ENCODE results near the gene PKNOX2. TPM values are rescaled to one million over a fixed set of nuclear protein-coding genes. Genes with fewer than 3 reads are reported as not detected.

The PKNOX2 gene
- total RNA-seq, 5 donors from 2014 or later (not counting 1 experiment from before 2014, with no cell fraction given) = 0.55 TPM; not detected in 4

DNA sequence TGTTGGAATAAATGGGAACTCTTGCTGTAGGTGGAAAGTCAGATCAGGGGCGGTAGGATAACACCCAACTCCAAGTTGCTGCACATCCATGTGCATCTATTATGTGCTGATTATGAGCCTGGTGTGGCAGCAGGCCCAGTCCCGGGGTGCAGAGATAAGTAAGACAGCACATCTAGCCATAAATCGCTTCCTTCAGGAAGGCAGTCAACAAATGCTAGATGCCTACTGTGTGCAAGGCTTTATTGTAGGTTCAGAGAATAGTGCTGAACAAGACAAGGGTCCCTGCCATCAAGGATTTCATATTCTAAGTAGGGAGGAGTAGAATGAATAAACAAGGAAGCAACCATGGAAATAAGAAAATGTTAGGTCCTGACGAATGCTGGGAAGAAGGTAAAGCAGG lies 110.2 kb downstream of the PKNOX2 start:
- Histone ChIP-seq H3K36me3 (ENCODE audit: control insufficient read depth in 2 of 2, extremely low read depth in 1 of 2, insufficient read depth in 1 of 2, low read length in 1 of 2) (no peaks in the 10 kb centered on the region), H3K4me3 (ENCODE audit: control insufficient read depth in 1 of 2, extremely low read depth in 1 of 2, low read length in 1 of 2) (no peak overlapping the region), H3K27ac (ENCODE audit: low read length) (no peak overlapping the region), H3K27me3 (replicated peaks in 1 of 2; ENCODE audit: control insufficient read depth in 2 of 2, extremely low read depth in 1 of 2, insufficient read depth in 2 of 2, low read length in 1 of 2) (peaks cover 2 to 3% of the 10 kb centered on the region in 2 experiments), H3K9me3 (no peaks in the 10 kb centered on the region), H3K4me1 (ENCODE audit: control insufficient read depth in 1 of 2, extremely low read depth in 1 of 2, insufficient read depth in 2 of 2, low read length in 2 of 2) (no peaks in the 10 kb centered on the region)
- Mint-ChIP-seq H3K36me3 (no peaks in the 10 kb centered on the region), H3K27ac (no peak overlapping the region), H3K4me1 (no peaks in the 10 kb centered on the region), H3K4me3 (no peak overlapping the region), H3K9me3 (no peaks in the 10 kb centered on the region), H3K27me3 (peaks cover 13 to 21% of the 10 kb centered on the region in 2 donors)
- ATAC-seq (replicated peaks in 1 of 4) (no peak), DNase-seq (no peak)
- ChIA-PET CTCF (no interaction called here), POLR2A (no interaction called here)
- 84% methylated on average over 4 of the region's 4 CpGs for WGBS (ENCODE audit: insufficient coverage)

- H3K4me3 ChIP-seq (ENCODE audit: control insufficient read depth in 1 of 2, extremely low read depth in 1 of 2, low read length in 1 of 2) = no peak overlapping the region
- H3K36me3 ChIP-seq (ENCODE audit: control insufficient read depth in 2 of 2, extremely low read depth in 1 of 2, insufficient read depth in 1 of 2, low read length in 1 of 2) = no peaks in the 10 kb centered on the region
- Mint-ChIP-seq H3K27ac (no peak overlapping the region), H3K4me1 (no peaks in the 10 kb centered on the region), H3K9me3 (no peaks in the 10 kb centered on the region), H3K27me3 (peaks cover 13 to 24% of the 10 kb centered on the region in 2 donors), H3K36me3 (no peaks in the 10 kb centered on the region), H3K4me3 (no peak overlapping the region)
- DNase-seq = no peak
- ChIA-PET CTCF (no interaction called here), POLR2A (no interaction called here)
- H3K9me3 ChIP-seq = no peaks in the 10 kb centered on the region
- H3K27ac ChIP-seq (ENCODE audit: low read length) = no peak overlapping the region
- no peaks in the 10 kb centered on the region for H3K4me1 ChIP-seq (ENCODE audit: control insufficient read depth in 1 of 2, extremely low read depth in 1 of 2, insufficient read depth in 2 of 2, low read length in 2 of 2)
- peaks cover 2 to 5% of the 10 kb centered on the region in 2 experiments for H3K27me3 ChIP-seq (replicated peaks in 1 of 2; ENCODE audit: control insufficient read depth in 2 of 2, extremely low read depth in 1 of 2, insufficient read depth in 2 of 2, low read length in 1 of 2)
- 84% methylated on average over 5 of the region's 5 CpGs for WGBS (ENCODE audit: insufficient coverage)
- ATAC-seq (replicated peaks in 1 of 4) = no peak
Observed at GRCh38 chr11:125275905-125276618, 111.5 kb downstream of the PKNOX2 start.

- CTCF ChIA-PET = no interaction called here
- H3K9me3 ChIP-seq = no peaks in the 10 kb centered on the region
- no peaks in the 10 kb centered on the region for H3K36me3 ChIP-seq (ENCODE audit: control insufficient read depth in 2 of 2, extremely low read depth in 1 of 2, insufficient read depth in 1 of 2, low read length in 1 of 2)
- Mint-ChIP-seq H3K9me3 (no peaks in the 10 kb centered on the region), H3K4me3 (no peak overlapping the region), H3K27ac (no peak overlapping the region), H3K4me1 (no peaks in the 10 kb centered on the region), H3K36me3 (no peaks in the 10 kb centered on the region), H3K27me3 (peaks cover 13 to 21% of the 10 kb centered on the region in 2 donors)
- DNase-seq (no peak), ATAC-seq (replicated peaks in 1 of 4) (no peak)
- H3K27me3 ChIP-seq (replicated peaks in 1 of 2; ENCODE audit: control insufficient read depth in 2 of 2, extremely low read depth in 1 of 2, insufficient read depth in 2 of 2, low read length in 1 of 2) = peaks cover 2 to 5% of the 10 kb centered on the region in 2 experiments
- no peak overlapping the region for H3K4me3 ChIP-seq (ENCODE audit: control insufficient read depth in 1 of 2, extremely low read depth in 1 of 2, low read length in 1 of 2)
- H3K4me1 ChIP-seq (ENCODE audit: control insufficient read depth in 1 of 2, extremely low read depth in 1 of 2, insufficient read depth in 2 of 2, low read length in 2 of 2) = no peaks in the 10 kb centered on the region
- POLR2A ChIA-PET = no interaction called here
- H3K27ac ChIP-seq (ENCODE audit: low read length) = no peak overlapping the region
Observed at GRCh38 chr11:125276619-125276976, 112.0 kb downstream of the PKNOX2 start.

- Mint-ChIP-seq H3K4me1 (no peaks in the 10 kb centered on the region), H3K27me3 (peaks cover 9 to 11% of the 10 kb centered on the region in 2 donors), H3K27ac (no peak overlapping the region), H3K4me3 (no peak overlapping the region), H3K9me3 (no peaks in the 10 kb centered on the region), H3K36me3 (no peaks in the 10 kb centered on the region)
- H3K36me3 ChIP-seq (ENCODE audit: control insufficient read depth in 2 of 2, extremely low read depth in 1 of 2, insufficient read depth in 1 of 2, low read length in 1 of 2) = no peaks in the 10 kb centered on the region
- H3K27me3 ChIP-seq (replicated peaks in 1 of 2; ENCODE audit: control insufficient read depth in 2 of 2, extremely low read depth in 1 of 2, insufficient read depth in 2 of 2, low read length in 1 of 2) = peaks cover 0 to 2% of the 10 kb centered on the region in 2 experiments
- H3K27ac ChIP-seq (ENCODE audit: low read length) = no peak overlapping the region
- H3K4me1 ChIP-seq (ENCODE audit: control insufficient read depth in 1 of 2, extremely low read depth in 1 of 2, insufficient read depth in 2 of 2, low read length in 2 of 2) = no peaks in the 10 kb centered on the region
- DNase-seq (no peak), ATAC-seq (replicated peaks in 1 of 4) (no peak)
- no peak overlapping the region for H3K4me3 ChIP-seq (ENCODE audit: control insufficient read depth in 1 of 2, extremely low read depth in 1 of 2, low read length in 1 of 2)
- POLR2A ChIA-PET = interaction anchor here in 1 of 2 donors (0.7 kb wide), 1 partner anchor 861 kb away, joined by 6 read pairs; no protein-coding TSS in a partner anchor
- no peaks in the 10 kb centered on the region for H3K9me3 ChIP-seq
- 84% methylated on average over 3 of the region's 8 CpGs for WGBS (ENCODE audit: insufficient coverage)
- CTCF ChIA-PET = no interaction called here
Observed at GRCh38 chr11:125279676-125280418, 115.3 kb downstream of the PKNOX2 start.

DNA sequence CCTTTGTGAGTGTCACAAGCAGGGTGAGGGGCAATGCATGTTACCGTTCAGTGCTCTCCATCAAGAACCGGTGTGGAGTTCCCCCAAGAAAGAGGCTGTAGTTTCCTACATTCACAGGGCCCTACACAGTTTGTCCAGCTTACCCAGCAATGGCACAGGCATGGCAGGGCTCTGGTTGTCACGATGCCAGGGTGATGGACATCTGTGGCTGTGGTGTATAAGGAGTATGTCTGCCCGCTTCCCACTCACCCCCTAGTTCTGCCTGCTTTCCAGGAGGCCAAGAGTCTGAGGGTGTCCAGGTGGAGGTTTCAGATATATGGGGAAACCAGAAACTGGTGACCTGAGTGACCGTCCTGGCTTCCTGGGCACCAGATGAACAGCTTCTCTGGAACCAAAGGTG lies 116.1 kb downstream of the PKNOX2 start:
- WGBS (ENCODE audit: insufficient coverage) = 71% methylated on average over 3 of the region's 5 CpGs
- Histone ChIP-seq H3K4me1 (ENCODE audit: control insufficient read depth in 1 of 2, extremely low read depth in 1 of 2, insufficient read depth in 2 of 2, low read length in 2 of 2) (no peaks in the 10 kb centered on the region), H3K9me3 (no peaks in the 10 kb centered on the region), H3K27ac (ENCODE audit: low read length) (no peak overlapping the region), H3K36me3 (ENCODE audit: control insufficient read depth in 2 of 2, extremely low read depth in 1 of 2, insufficient read depth in 1 of 2, low read length in 1 of 2) (no peaks in the 10 kb centered on the region), H3K4me3 (ENCODE audit: control insufficient read depth in 1 of 2, extremely low read depth in 1 of 2, low read length in 1 of 2) (no peak overlapping the region), H3K27me3 (replicated peaks in 1 of 2; ENCODE audit: control insufficient read depth in 2 of 2, extremely low read depth in 1 of 2, insufficient read depth in 2 of 2, low read length in 1 of 2) (peaks cover 0 to 2% of the 10 kb centered on the region in 2 experiments)
- CTCF ChIA-PET = no interaction called here
- no peak for DNase-seq
- Mint-ChIP-seq H3K27ac (no peak overlapping the region), H3K27me3 (peaks cover 9 to 11% of the 10 kb centered on the region in 2 donors), H3K36me3 (no peaks in the 10 kb centered on the region), H3K4me3 (no peak overlapping the region), H3K4me1 (no peaks in the 10 kb centered on the region), H3K9me3 (no peaks in the 10 kb centered on the region)
- POLR2A ChIA-PET = no interaction called here
- ATAC-seq (replicated peaks in 1 of 4) = no peak

GRCh38 chr11:125281831-125282595 lies 117.5 kb downstream of the PKNOX2 start:
- H3K27me3 Mint-ChIP-seq = peaks cover 11% of the 10 kb centered on the region in 2 donors
- ATAC-seq (replicated peaks in 1 of 4) = no peak
- Histone ChIP-seq H3K4me3 (ENCODE audit: control insufficient read depth in 1 of 2, extremely low read depth in 1 of 2, low read length in 1 of 2) (no peak overlapping the region), H3K36me3 (ENCODE audit: control insufficient read depth in 2 of 2, extremely low read depth in 1 of 2, insufficient read depth in 1 of 2, low read length in 1 of 2) (no peaks in the 10 kb centered on the region), H3K27ac (ENCODE audit: low read length) (no peak overlapping the region), H3K27me3 (replicated peaks in 1 of 2; ENCODE audit: control insufficient read depth in 2 of 2, extremely low read depth in 1 of 2, insufficient read depth in 2 of 2, low read length in 1 of 2) (peaks cover 0 to 6% of the 10 kb centered on the region in 2 experiments), H3K9me3 (no peaks in the 10 kb centered on the region), H3K4me1 (ENCODE audit: control insufficient read depth in 1 of 2, extremely low read depth in 1 of 2, insufficient read depth in 2 of 2, low read length in 2 of 2) (no peaks in the 10 kb centered on the region)
- ChIA-PET POLR2A (no interaction called here), CTCF (interaction anchor here in 1 of 2 donors (0.7 kb wide), 1 partner anchor 370 kb away, joined by 3 read pairs; no protein-coding TSS in a partner anchor)
- 81% methylated on average over 10 of the region's 12 CpGs for WGBS (ENCODE audit: insufficient coverage)
- H3K27ac Mint-ChIP-seq = no peak overlapping the region
- no peaks in the 10 kb centered on the region for H3K36me3 Mint-ChIP-seq
- no peak for DNase-seq
- no peaks in the 10 kb centered on the region for H3K4me1 Mint-ChIP-seq
- no peak overlapping the region for H3K4me3 Mint-ChIP-seq
- no peaks in the 10 kb centered on the region for H3K9me3 Mint-ChIP-seq
